Nephron progenitor cell (in vitro differentiated cells): ENCODE results near the gene ZHX3.

ENCODE experiments used
- DNase-seq: peaks from one replicate; pipeline ENCODE4 v3.0.0; 2021
- H3K27ac Mint-ChIP-seq: 2 replicates; pipeline ENCODE4 v1.8.0; 2021; ENCODE audit warnings: mild to moderate bottlenecking, moderate library complexity, mixed read lengths
- H3K27me3 Mint-ChIP-seq: 2 replicates; pipeline ENCODE4 v1.8.0; 2021; ENCODE audit warnings: mild to moderate bottlenecking, low read depth, mixed read lengths; ENCODE audit not compliant: poor library complexity
- H3K36me3 Mint-ChIP-seq: 2 replicates; pipeline ENCODE4 v1.8.0; 2021; ENCODE audit warnings: low read depth, mixed read lengths
- H3K4me1 Mint-ChIP-seq: 2 replicates; pipeline ENCODE4 v1.8.0; 2021; ENCODE audit warnings: mixed read lengths
- H3K4me3 Mint-ChIP-seq: 2 replicates; pipeline ENCODE4 v1.8.0; 2021; ENCODE audit warnings: mild to moderate bottlenecking, moderate library complexity, mixed read lengths
- H3K9me3 Mint-ChIP-seq: 2 replicates; pipeline ENCODE4 v1.8.0; 2021; ENCODE audit warnings: mild to moderate bottlenecking, moderate library complexity, mixed read lengths
- CTCF ChIP-seq: fragments of 200-600 bp; sonication (generic); IDR thresholded peaks from 2 replicates; pipeline ENCODE4 v1.5.0; 2021; ENCODE audit warnings: antibody characterized with exemption

The ZHX3 gene

GRCh38 chr20:41137614-41138474 is 179.7 kb downstream of the ZHX3 start:
- Mint-ChIP-seq H3K36me3 (peaks cover 16% of the 10 kb centered on the region), H3K4me3 (peak overlapping the region; percentile 94), H3K4me1 (peaks cover 61% of the 10 kb centered on the region), H3K27me3 (no peaks in the 10 kb centered on the region), H3K9me3 (no peaks in the 10 kb centered on the region), H3K27ac (peak overlapping the region; percentile 98)
- no peak for TF ChIP-seq CTCF
- DNase-seq: peak; percentile 76

- H3K9me3 Mint-ChIP-seq: no peaks in the 10 kb centered on the region
- H3K4me3 Mint-ChIP-seq: peak within 1 kb of the TSS; percentile 94
- H3K27me3 Mint-ChIP-seq: no peaks in the 10 kb centered on the region
- peak within 1 kb of the TSS; percentile 98 for H3K27ac Mint-ChIP-seq
- peak; percentile 90 for DNase-seq
- no peak for TF ChIP-seq CTCF
- peaks cover 10% of the 10 kb centered on the region for H3K36me3 Mint-ChIP-seq
- H3K4me1 Mint-ChIP-seq: peaks cover 52% of the 10 kb centered on the region
Observed at GRCh38 chr20:41136680-41137613, 180.6 kb downstream of the ZHX3 start, which contains the start of gene PLCG1. Gene PLCG1, plus strand, starts transcription at chr20:41137543. Its CDS starts 99 bp downstream, at chr20:41137642.

- H3K9me3 Mint-ChIP-seq: no peaks in the 10 kb centered on the region
- peaks cover 16% of the 10 kb centered on the region for H3K36me3 Mint-ChIP-seq
- peak overlapping the region; percentile 15 for H3K27ac Mint-ChIP-seq
- no peaks in the 10 kb centered on the region for H3K27me3 Mint-ChIP-seq
- TF ChIP-seq CTCF: no peak
- H3K4me1 Mint-ChIP-seq: peaks cover 43% of the 10 kb centered on the region
- DNase-seq: no peak
- H3K4me3 Mint-ChIP-seq: peak overlapping the region; percentile 85
Observed at GRCh38 chr20:41135888-41136679, 181.4 kb downstream of the ZHX3 start.

- Mint-ChIP-seq H3K4me3 (peak overlapping the region; percentile 85), H3K27me3 (no peaks in the 10 kb centered on the region), H3K4me1 (peaks cover 36% of the 10 kb centered on the region), H3K27ac (peak overlapping the region; percentile 46), H3K36me3 (peaks cover 22% of the 10 kb centered on the region), H3K9me3 (peaks cover under 1% of the 10 kb centered on the region)
- TF ChIP-seq CTCF: peak; percentile 59
- DNase-seq: peak; percentile 45
Observed at GRCh38 chr20:41135187-41135887, 182.2 kb downstream of the ZHX3 start.
